HepG2 (cell line): ENCODE measurements around the gene ONECUT2. TPM values are rescaled to one million over a fixed set of nuclear protein-coding genes. Genes with fewer than 3 reads are reported as not detected.

ENCODE experiments used
- GLI4 ChIP-seq: sonication (generic); formaldehyde crosslinking; IDR thresholded peaks from 2 replicates; pipeline ENCODE4 v1.5.1; 2020; ENCODE audit warnings: missing genetic modification reagents, mild to moderate bottlenecking, moderate library complexity, borderline replicate concordance
- KLF16 ChIP-seq, 2 experiments: sonication (generic) in 1 of 2; formaldehyde crosslinking in 1 of 2; IDR thresholded peaks; 2 replicates each; pipeline versions ENCODE4 v1.6.1 to v1.8.0; 2016 to 2023; ENCODE audit warnings: missing genetic modification reagents in 2 of 2, missing compliant biosample characterization in 1 of 2
- LRRFIP1 ChIP-seq: sonication (generic); formaldehyde crosslinking; conservative IDR thresholded peaks from 2 replicates; pipeline ENCODE4 v1.4.0; 2020; ENCODE audit warnings: missing genetic modification reagents
- NCOA5 ChIP-seq: sonication (generic); formaldehyde crosslinking; IDR thresholded peaks from 2 replicates; pipeline ENCODE4 v1.4.0; 2020; ENCODE audit warnings: missing genetic modification reagents
- NONO ChIP-seq, 2 experiments: fragments of 450-650 bp in 1 of 2; sonication (generic) in 1 of 2; formaldehyde crosslinking in 1 of 2; IDR thresholded peaks in 1 of 2; conservative IDR thresholded peaks in 1 of 2; 2 replicates each; pipeline versions ENCODE4 v1.6.1 to v1.8.0; 2017 to 2022; ENCODE audit warnings: mild to moderate bottlenecking in 1 of 2, missing genetic modification reagents in 1 of 2, moderate library complexity in 1 of 2
- POLR2AphosphoS5 ChIP-seq: IDR thresholded peaks from 2 replicates; pipeline ENCODE4 v1.6.1; 2012; ENCODE audit warnings: low read depth, low read length
- SAP130 ChIP-seq: IDR thresholded peaks from 2 replicates; pipeline ENCODE4 v1.6.1; 2016; ENCODE audit warnings: low read depth
- SP2 ChIP-seq: sonication (generic); formaldehyde crosslinking; IDR thresholded peaks from 2 replicates; pipeline ENCODE4 v1.5.1; 2020; ENCODE audit warnings: mild to moderate bottlenecking, missing genetic modification reagents
- TBX2 ChIP-seq: sonication (generic); formaldehyde crosslinking; IDR thresholded peaks from 2 replicates; pipeline ENCODE4 v1.5.0; 2020; ENCODE audit warnings: missing genetic modification reagents, mild to moderate bottlenecking, borderline replicate concordance
- TRIM22 ChIP-seq: fragments of 450-650 bp; IDR thresholded peaks from 2 replicates; pipeline ENCODE4 v1.6.1; 2017
- YEATS4 ChIP-seq: sonication (generic); formaldehyde crosslinking; IDR thresholded peaks from 2 replicates; pipeline ENCODE4 v1.4.0; 2020; ENCODE audit warnings: missing genetic modification reagents, borderline replicate concordance
- ZNF160 ChIP-seq: sonication (generic); formaldehyde crosslinking; IDR thresholded peaks from 2 replicates; pipeline ENCODE4 v1.8.0; 2022; ENCODE audit warnings: mild to moderate bottlenecking, inconsistent platforms, missing genetic modification reagents
- ZNF205 ChIP-seq: IDR thresholded peaks from 2 replicates; pipeline ENCODE4 v1.6.1; 2018; ENCODE audit warnings: missing biosample characterization, missing genetic modification reagents
- ZNF207 ChIP-seq: fragments of 450-650 bp; IDR thresholded peaks from 2 replicates; pipeline ENCODE4 v1.6.1; 2016; ENCODE audit warnings: antibody characterized with exemption, borderline replicate concordance
- ZNF280B ChIP-seq: sonication (generic); formaldehyde crosslinking; IDR thresholded peaks from 2 replicates; pipeline ENCODE4 v1.5.0; 2020; ENCODE audit warnings: missing genetic modification reagents, mild to moderate bottlenecking, borderline replicate concordance
- ZNF382 ChIP-seq: sonication (generic); formaldehyde crosslinking; IDR thresholded peaks from 2 replicates; pipeline ENCODE4 v1.5.0; 2020; ENCODE audit warnings: missing genetic modification reagents, mild to moderate bottlenecking, borderline replicate concordance
- ZNF589 ChIP-seq: sonication (generic); formaldehyde crosslinking; conservative IDR thresholded peaks from 2 replicates; pipeline ENCODE4 v1.8.0; 2022; ENCODE audit warnings: mild to moderate bottlenecking, moderate library complexity, missing genetic modification reagents
- ZNF710 ChIP-seq: sonication (generic); formaldehyde crosslinking; IDR thresholded peaks from 2 replicates; pipeline ENCODE4 v1.5.0; 2020; ENCODE audit warnings: mild to moderate bottlenecking, missing genetic modification reagents, borderline replicate concordance
- ZNF879 ChIP-seq: sonication (generic); formaldehyde crosslinking; IDR thresholded peaks from 2 replicates; pipeline ENCODE4 v1.8.1; 2023; ENCODE audit warnings: missing genetic modification reagents
- polyA plus RNA-seq, 8 experiments: library from polyadenylated mRNA; depleted of rRNA in 3 of 8; stranded (reverse) in 7 of 8; unstranded in 1 of 8; fragments of >200 nt; fragmentation: Illumina TruSeq in 4 of 8; extraction: Trizol in 4 of 8; gene quantifications; 2 replicates each; pipeline versions ENCODE4 v1.2.1 to v1.2.3, GENCODE V29; 2011 to 2016; ENCODE audit warnings: low read depth in 4 of 8, missing spikeins in 1 of 8, mixed read lengths in 1 of 8; ENCODE audit not compliant: insufficient read depth in 1 of 8
- total RNA-seq, 5 experiments: library from RNA; depleted of rRNA; stranded (reverse); fragments of >200 nt; fragmentation: Illumina TruSeq; extraction: Trizol; gene quantifications; 2 replicates each; pipeline ENCODE4 v1.2.3, GENCODE V29; 2016; ENCODE audit warnings: low read depth in 1 of 5

The ONECUT2 gene
- total and polyA plus RNA-seq, 2 of the 13 experiments (the other 11 are each of a cell fraction or from before 2014, with no cell fraction given): 3.0 to 3.2 TPM

GRCh38 chr18:57434536-57435494 lies at the start of gene ONECUT2 (continued):
- no peak for TF ChIP-seq ZNF280B (CRISPR knock-in tag)
- TF ChIP-seq NONO (IDR thresholded peaks at IDR 0.05): no peak
- peak; percentile 45; the same call in 1 of the 2 replicates for TF ChIP-seq NONO (CRISPR knock-in tag; conservative IDR thresholded peaks at IDR 0.05)
- no peak for TF ChIP-seq LRRFIP1 (CRISPR knock-in tag)
- TF ChIP-seq YEATS4 (CRISPR knock-in tag): peak; percentile 30; the same call in 1 of the 2 replicates
- peak; percentile 72 for TF ChIP-seq SAP130 (CRISPR knock-in tag)
- no peak for TF ChIP-seq ZNF207
- TF ChIP-seq SP2 (CRISPR knock-in tag): peak; percentile 97
- 0 out of 2 replicates have a peak, but pooled peaks have one; percentile 55 for TF ChIP-seq ZNF160 (CRISPR knock-in tag)
- TF ChIP-seq ZNF205 (CRISPR knock-in tag): 0 out of 2 replicates have a peak, but pooled peaks have one; percentile 24
- peak; percentile 47; the same call in 1 of the 2 replicates for TF ChIP-seq POLR2AphosphoS5
- TF ChIP-seq ZNF879 (CRISPR knock-in tag): no peak
- TF ChIP-seq KLF16 (CRISPR knock-in tag; IDR thresholded peaks at IDR 0.05): peak in 1 of 2 experiments; percentile 70; a peak in 2 of 4 replicates
- 0 out of 2 replicates have a peak, but pooled peaks have one; percentile 29 for TF ChIP-seq ZNF589 (CRISPR knock-in tag)
- TF ChIP-seq ZNF710 (CRISPR knock-in tag): no peak; the same call in 1 of the 2 replicates
- no peak for TF ChIP-seq ZNF382 (CRISPR knock-in tag)
- no peak for TF ChIP-seq GLI4 (CRISPR knock-in tag)
- TF ChIP-seq TBX2: peak; percentile 19; the same call in 1 of the 2 replicates
- TF ChIP-seq NCOA5: no peak
- no peak for TF ChIP-seq TRIM22
